ENCODE results near the gene TAPT1.

GRCh38 chr4:16257611-16258010 lies 31.3 kb upstream of the TAPT1 start:
- TF ChIP-seq CTCF (IDR thresholded peaks at IDR 0.05; ENCODE audit: poor library complexity, severe bottlenecking) (no peak), EP300 (conservative IDR thresholded peaks at IDR 0.05; ENCODE audit: poor library complexity, severe bottlenecking) (no peak)
